Measurements from ENCODE around the gene CASP3. TPM values are rescaled to one million over a fixed set of nuclear protein-coding genes. Genes with fewer than 3 reads are reported as not detected.
A peak's percentile ranks its signal among the peaks of the same experiment; 100 is the strongest.
"Not testable (repeated sequence)": the region's sequence is repeated elsewhere in the genome, so short reads cannot be mapped to it uniquely, and the experiment has no call there.

The CASP3 gene
- total and polyA plus RNA-seq, 12 donors = 7.9 to 24.8 (median 13.5) TPM

DNA sequence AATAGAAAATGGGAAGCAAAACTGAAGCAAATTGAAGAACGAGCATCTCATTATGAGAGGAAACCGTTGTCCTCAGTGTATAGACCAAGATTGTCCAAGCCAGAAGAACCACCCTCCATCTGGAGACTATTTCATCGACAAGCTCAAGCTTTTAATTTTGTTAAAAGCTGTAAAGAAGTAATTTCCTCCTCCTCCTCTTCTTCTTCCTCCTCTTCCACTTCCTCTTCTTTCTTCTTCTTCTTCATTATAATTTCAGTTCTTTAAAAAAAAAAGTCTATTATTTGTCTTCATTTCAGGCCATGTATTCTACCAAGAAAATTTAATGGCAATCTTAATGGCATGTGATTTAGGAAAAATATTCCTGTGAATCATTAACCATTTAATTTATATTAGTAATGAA, 7.9 kb upstream of the CASP3 start:
- Histone ChIP-seq H3K36me3 (peaks cover 0 to 66% (median 10%) of the 10 kb centered on the region in 9 donors), H3K27me3 (no peaks in the 10 kb centered on the region), H3K4me3 (no peak overlapping the region), H3K4me1 (peaks cover 0 to 29% (median 6%) of the 10 kb centered on the region in 9 donors), H3K27ac (no peak overlapping the region), H3K9me3 (no peaks in the 10 kb centered on the region)
- ATAC-seq (no peak), DNase-seq (no peak)
- TF ChIP-seq, protein P1, sequence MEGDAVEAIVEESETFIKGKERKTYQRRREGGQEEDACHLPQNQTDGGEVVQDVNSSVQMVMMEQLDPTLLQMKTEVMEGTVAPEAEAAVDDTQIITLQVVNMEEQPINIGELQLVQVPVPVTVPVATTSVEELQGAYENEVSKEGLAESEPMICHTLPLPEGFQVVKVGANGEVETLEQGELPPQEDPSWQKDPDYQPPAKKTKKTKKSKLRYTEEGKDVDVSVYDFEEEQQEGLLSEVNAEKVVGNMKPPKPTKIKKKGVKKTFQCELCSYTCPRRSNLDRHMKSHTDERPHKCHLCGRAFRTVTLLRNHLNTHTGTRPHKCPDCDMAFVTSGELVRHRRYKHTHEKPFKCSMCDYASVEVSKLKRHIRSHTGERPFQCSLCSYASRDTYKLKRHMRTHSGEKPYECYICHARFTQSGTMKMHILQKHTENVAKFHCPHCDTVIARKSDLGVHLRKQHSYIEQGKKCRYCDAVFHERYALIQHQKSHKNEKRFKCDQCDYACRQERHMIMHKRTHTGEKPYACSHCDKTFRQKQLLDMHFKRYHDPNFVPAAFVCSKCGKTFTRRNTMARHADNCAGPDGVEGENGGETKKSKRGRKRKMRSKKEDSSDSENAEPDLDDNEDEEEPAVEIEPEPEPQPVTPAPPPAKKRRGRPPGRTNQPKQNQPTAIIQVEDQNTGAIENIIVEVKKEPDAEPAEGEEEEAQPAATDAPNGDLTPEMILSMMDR (IDR thresholded peaks at IDR 0.05) = no peak
- WGBS, 2 donors = 87 to 92% methylated on average over 3 of the region's 3 CpGs
- intact Hi-C loops (cut with DNase I) = no loop called here

DNA sequence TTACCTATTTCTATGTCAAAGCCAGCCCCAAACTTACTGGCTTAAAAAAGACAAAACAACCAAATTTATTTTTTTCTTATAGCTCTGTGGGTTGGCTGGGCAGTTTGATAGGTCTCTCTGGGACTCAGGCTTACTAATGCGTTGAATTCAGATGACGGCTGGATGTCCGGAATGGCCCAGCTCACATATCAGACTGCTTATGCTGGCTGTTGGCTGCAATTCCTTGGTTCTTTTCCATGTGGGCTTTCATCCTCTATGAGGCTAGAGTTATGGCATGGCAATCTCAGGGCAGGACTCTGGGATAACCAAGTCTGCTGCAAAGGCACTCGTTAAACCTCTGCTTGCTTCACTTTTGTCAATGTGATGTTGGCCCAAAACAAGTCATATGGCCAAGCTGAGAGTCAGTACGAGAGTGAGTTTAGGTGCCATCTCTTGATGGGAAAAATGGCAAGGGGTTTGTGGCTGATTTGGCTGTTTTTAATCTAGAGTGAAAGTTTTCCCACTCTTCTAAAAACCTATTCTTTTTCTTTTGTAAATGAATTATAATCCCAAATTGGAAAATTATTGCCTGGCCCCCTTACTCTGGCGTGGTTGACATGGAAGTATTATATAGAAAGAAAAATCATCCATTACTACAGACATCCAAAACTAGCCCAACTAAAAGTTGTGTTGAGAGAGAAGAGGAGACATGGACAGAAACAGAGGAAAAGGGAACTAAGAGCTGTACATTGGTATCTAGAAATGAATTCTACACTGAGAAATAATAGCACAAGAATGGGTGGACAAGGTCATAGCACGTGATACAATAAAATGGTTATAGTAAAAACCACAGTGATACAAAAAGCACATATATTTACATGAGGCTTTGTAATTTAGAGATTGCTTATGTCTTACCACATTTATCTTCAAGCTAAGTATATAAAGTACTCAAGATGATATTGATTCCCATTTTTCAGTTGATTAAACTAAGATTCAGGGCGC, 6.9 kb upstream of the CASP3 start:
- intact Hi-C loops (cut with DNase I) = no loop called here
- peak; percentile 69 to 98 (median 90) for ATAC-seq

DNA sequence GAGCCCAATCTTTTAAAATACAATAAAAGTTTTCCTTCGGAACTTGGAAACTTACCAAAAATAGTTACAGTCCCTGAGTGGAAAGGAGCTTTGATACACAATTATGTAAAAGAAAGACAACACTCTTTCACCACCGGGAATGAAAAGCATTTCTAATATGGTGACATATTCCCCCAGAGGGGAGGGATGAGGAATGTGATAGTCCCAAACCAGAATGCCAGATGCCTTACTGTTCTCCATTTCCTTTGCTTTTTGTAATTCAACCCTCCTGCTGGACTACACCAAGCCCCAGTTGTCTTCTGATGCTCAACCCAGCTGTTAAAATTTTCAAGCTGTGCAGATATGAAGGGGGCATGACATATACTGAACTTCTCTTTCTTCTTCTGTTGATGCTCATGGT, 4.4 kb upstream of the CASP3 start:
- TF ChIP-seq, protein P1 (IDR thresholded peaks at IDR 0.05) = no peak
- DNase-seq (no peak), ATAC-seq (no peak)
- intact Hi-C loops (cut with DNase I) = loop anchor here in 2 of 10 donors (5.0 kb wide), 1 partner anchor 79 kb away; the partner anchor contains the start of gene CENPU (in 2 of the 2)
- WGBS, 2 donors = 25 to 28% methylated on average over 2 of the region's 2 CpGs
- no peak overlapping the region for H3K4me3 ChIP-seq
- no peak overlapping the region for H3K27ac ChIP-seq
- peaks cover 0 to 34% (median 14%) of the 10 kb centered on the region in 9 donors for H3K4me1 ChIP-seq
- peaks cover 0 to 37% (median 0%) of the 10 kb centered on the region in 9 donors for H3K36me3 ChIP-seq
- no peaks in the 10 kb centered on the region for H3K9me3 ChIP-seq
- H3K27me3 ChIP-seq = no peaks in the 10 kb centered on the region

More for the DNA sequence above, 6.9 kb upstream of the CASP3 start:
- Histone ChIP-seq H3K4me1 (peaks cover 0 to 22% (median 4%) of the 10 kb centered on the region in 9 donors), H3K9me3 (no peaks in the 10 kb centered on the region), H3K36me3 (peaks cover 0 to 58% (median 10%) of the 10 kb centered on the region in 9 donors), H3K27ac (peak overlapping the region in 8 of 10 donors; percentile 27 to 81 (median 60)), H3K4me3 (no peak overlapping the region), H3K27me3 (no peaks in the 10 kb centered on the region)
- TF ChIP-seq, protein P1 (IDR thresholded peaks at IDR 0.05) = no peak
- 69 to 77% methylated on average over 8 of the region's 8 CpGs for WGBS, 2 donors
- peak in 1 of 2 donors; percentile 62 for DNase-seq

DNA sequence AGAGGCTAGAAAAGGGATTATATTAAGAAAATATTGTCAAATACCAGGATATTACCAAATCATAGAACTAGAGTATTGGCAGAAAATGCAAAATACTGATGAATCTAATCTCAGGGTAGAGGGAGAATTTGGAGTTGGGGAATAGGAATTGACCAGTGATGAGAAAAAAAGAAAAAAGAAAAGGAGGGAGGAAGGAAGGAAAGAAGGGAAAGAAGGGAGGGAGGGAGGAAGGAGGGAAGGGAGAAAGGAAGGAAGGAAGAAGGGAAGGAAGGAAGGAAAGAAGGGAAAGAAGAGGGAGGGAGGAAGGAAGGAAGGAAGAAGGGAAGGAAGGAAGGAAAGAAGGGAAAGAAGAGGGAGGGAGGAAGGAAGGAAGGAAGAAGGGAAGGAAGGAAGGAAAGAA, 3.4 kb upstream of the CASP3 start:
- ATAC-seq, H3K27me3 ChIP-seq, H3K27ac ChIP-seq, DNase-seq, H3K4me3 ChIP-seq, H3K9me3 ChIP-seq: not testable (repeated sequence)
- peaks cover 0 to 31% (median 0%) of the 10 kb centered on the region in 9 donors for H3K36me3 ChIP-seq
- H3K4me1 ChIP-seq = peaks cover under 1 to 43% (median 19%) of the 10 kb centered on the region in 9 donors
- intact Hi-C loops (cut with DNase I) = loop anchor here in 2 of 10 donors (5.0 kb wide), 1 partner anchor 80 kb away; the partner anchor contains the start of gene CENPU (in 2 of the 2)
